ENCODE data around the gene LILRA5. TPM values are rescaled to one million over a fixed set of nuclear protein-coding genes. Genes with fewer than 3 reads are reported as not detected.
"Not testable (repeated sequence)": the region's sequence is repeated elsewhere in the genome, so short reads cannot be mapped to it uniquely, and the experiment has no call there.

The LILRA5 gene
- total RNA-seq, 3 donors from 2014 or later (not counting 1 experiment from before 2014, with no cell fraction given), result 3.4 to 22.3 (median 11.1) TPM

DNA sequence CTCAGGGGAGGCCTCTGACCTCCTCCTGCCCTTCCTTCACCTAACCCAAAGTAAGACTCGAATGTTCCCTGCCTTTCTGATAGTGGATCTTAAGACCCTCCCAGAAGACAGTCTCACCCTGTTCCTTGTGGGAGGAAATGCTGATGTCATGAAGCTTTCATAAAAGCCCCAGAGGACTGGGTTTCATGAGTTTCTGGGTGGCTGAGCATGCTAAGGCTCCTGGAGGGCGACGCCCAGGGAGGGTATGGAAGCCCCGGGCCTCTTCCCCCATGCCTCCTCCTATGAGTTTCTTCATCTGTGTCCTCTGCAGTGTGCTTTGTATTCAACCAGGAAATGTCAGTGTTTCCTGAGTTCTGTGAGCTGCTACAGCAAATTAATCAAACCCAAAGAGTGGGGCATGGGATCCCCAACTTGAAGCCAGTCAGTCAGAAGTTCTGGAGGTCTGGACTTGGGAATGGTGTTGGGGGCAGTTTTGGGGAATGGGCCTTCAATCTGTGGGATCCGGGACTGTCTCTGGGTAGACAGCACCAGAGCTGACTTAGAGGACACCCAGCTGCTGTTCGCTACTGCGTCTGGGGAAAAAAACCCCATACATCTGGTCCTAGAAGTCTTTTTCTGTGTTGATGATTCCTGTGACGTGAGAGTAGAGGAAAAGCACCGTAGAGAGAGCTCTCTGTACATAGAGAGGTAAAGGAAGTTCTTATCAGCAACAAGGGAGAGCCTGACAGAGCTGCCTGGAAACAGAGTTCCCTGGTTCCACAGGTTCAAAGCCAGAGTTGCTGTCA lies 30.1 kb downstream of the LILRA5 start:
- peaks cover 7 to 18% of the 10 kb centered on the region in 2 donors for H3K27me3 Mint-ChIP-seq (ENCODE audit: low read depth in 2 of 2)
- Histone ChIP-seq H3K4me1 (ENCODE audit: control insufficient read depth, insufficient read depth, low read length) (peaks cover 51% of the 10 kb centered on the region), H3K9me3 (ENCODE audit: control insufficient read depth, insufficient read depth, low read length) (no peaks in the 10 kb centered on the region), H3K36me3 (ENCODE audit: control insufficient read depth, insufficient read depth, low read length) (no peaks in the 10 kb centered on the region), H3K27me3 (ENCODE audit: control insufficient read depth, insufficient read depth, low read length) (no peaks in the 10 kb centered on the region), H3K4me3 (ENCODE audit: low read length) (no peak overlapping the region), H3K27ac (ENCODE audit: low read length) (no peak overlapping the region)
- WGBS (ENCODE audit: insufficient coverage), result 22% methylated on average over 7 of the region's 9 CpGs
- no peak overlapping the region for H3K27ac Mint-ChIP-seq
- DNase-seq, result no peak
- TF ChIP-seq, protein P1, sequence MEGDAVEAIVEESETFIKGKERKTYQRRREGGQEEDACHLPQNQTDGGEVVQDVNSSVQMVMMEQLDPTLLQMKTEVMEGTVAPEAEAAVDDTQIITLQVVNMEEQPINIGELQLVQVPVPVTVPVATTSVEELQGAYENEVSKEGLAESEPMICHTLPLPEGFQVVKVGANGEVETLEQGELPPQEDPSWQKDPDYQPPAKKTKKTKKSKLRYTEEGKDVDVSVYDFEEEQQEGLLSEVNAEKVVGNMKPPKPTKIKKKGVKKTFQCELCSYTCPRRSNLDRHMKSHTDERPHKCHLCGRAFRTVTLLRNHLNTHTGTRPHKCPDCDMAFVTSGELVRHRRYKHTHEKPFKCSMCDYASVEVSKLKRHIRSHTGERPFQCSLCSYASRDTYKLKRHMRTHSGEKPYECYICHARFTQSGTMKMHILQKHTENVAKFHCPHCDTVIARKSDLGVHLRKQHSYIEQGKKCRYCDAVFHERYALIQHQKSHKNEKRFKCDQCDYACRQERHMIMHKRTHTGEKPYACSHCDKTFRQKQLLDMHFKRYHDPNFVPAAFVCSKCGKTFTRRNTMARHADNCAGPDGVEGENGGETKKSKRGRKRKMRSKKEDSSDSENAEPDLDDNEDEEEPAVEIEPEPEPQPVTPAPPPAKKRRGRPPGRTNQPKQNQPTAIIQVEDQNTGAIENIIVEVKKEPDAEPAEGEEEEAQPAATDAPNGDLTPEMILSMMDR (IDR thresholded peaks at IDR 0.05), result no peak
- H3K36me3 Mint-ChIP-seq, result no peaks in the 10 kb centered on the region
- H3K4me1 Mint-ChIP-seq, result peaks cover 19 to 31% of the 10 kb centered on the region in 2 donors
- no peak for ATAC-seq
- H3K4me3 Mint-ChIP-seq, result no peak overlapping the region
- H3K9me3 Mint-ChIP-seq, result no peaks in the 10 kb centered on the region
- intact Hi-C loops (cut with micrococcal nuclease), result no loop called here

DNA sequence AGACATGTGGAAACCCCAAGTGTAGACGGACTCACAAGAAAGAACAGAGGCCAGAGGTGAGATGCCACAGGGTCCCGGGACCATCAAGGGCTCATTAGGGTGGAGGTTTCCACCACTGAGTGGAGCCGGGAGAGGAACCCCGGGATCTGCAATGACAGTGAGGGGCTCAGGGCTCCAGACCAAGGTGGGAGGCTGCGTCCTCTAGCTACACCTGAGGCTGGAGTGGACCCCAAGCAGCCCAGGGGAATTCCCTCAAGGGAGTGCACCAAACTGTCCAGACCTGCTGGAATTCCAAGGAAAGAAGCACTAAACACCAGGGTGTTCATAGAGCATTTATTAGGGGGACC lies 31.3 kb downstream of the LILRA5 start:
- WGBS (ENCODE audit: insufficient coverage), result 83% methylated on average over 5 of the region's 5 CpGs
- H3K36me3 Mint-ChIP-seq; DNase-seq; H3K27ac ChIP-seq (ENCODE audit: low read length); H3K9me3 ChIP-seq (ENCODE audit: control insufficient read depth, insufficient read depth, low read length); H3K4me3 Mint-ChIP-seq; H3K4me3 ChIP-seq (ENCODE audit: low read length); intact Hi-C loops (cut with micrococcal nuclease); H3K27ac Mint-ChIP-seq; H3K9me3 Mint-ChIP-seq; H3K27me3 ChIP-seq (ENCODE audit: control insufficient read depth, insufficient read depth, low read length); H3K36me3 ChIP-seq (ENCODE audit: control insufficient read depth, insufficient read depth, low read length); ATAC-seq: not testable (repeated sequence)
- Mint-ChIP-seq H3K27me3 (ENCODE audit: low read depth in 2 of 2) (peaks cover 7 to 18% of the 10 kb centered on the region in 2 donors), H3K4me1 (peaks cover 17 to 31% of the 10 kb centered on the region in 2 donors)
- H3K4me1 ChIP-seq (ENCODE audit: control insufficient read depth, insufficient read depth, low read length), result peaks cover 48% of the 10 kb centered on the region

DNA sequence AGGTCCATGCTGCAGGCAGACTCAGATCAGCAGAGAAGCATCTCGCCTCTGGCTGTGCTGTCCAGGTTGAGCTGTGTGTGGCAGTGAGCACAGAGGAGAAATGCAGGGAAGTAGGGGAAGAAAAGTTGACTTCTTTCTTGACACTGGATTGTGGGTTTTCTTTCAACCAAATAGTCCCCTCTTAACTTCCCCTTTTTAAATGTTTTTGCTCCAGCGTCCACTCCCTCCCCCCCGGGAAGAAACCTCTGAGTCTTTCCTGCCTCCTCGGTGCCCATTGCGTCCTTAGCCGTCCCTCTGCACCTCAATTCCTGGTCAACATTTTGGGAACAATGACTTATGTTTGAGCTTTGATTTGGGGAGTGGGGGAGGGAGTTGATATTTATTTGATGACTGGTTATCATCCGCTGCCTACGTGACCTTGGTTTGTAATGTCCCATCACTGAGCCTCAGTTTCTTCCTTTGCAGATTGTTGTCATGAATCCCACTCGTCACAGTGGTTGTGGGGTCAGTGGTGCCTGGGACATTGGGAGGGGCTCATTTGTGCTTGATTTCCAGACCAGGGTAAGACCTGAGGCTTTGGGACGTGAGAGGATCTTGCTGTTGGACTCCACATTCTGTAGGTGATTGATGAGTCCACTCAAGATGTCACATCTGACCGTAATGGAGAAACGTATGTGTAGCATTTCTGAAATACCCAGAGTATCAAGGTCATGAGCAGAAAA lies 31.8 kb downstream of the LILRA5 start, which contains the start of gene LILRB2:
TSS of gene LILRB2 (minus strand) at position 104 of the 722 bp plus-strand sequence. CDS start 614 bp downstream, outside the sequence.
- Histone ChIP-seq H3K4me3 (ENCODE audit: low read length) (peak within 1 kb of the TSS; percentile 10), H3K4me1 (ENCODE audit: control insufficient read depth, insufficient read depth, low read length) (peaks cover 43% of the 10 kb centered on the region), H3K36me3 (ENCODE audit: control insufficient read depth, insufficient read depth, low read length) (no peaks in the 10 kb centered on the region), H3K27me3 (ENCODE audit: control insufficient read depth, insufficient read depth, low read length) (no peaks in the 10 kb centered on the region), H3K9me3 (ENCODE audit: control insufficient read depth, insufficient read depth, low read length) (no peaks in the 10 kb centered on the region), H3K27ac (ENCODE audit: low read length) (no peak within 1 kb of the TSS)
- H3K27ac Mint-ChIP-seq, result no peak within 1 kb of the TSS
- ATAC-seq (peak in 1 of 3 donors; percentile 48), DNase-seq (no peak)
- intact Hi-C loops (cut with micrococcal nuclease), result no loop called here
- H3K36me3 Mint-ChIP-seq, result no peaks in the 10 kb centered on the region
- no peak within 1 kb of the TSS for H3K4me3 Mint-ChIP-seq
- peaks cover 12 to 28% of the 10 kb centered on the region in 2 donors for H3K4me1 Mint-ChIP-seq
- TF ChIP-seq, protein P1 (IDR thresholded peaks at IDR 0.05), result no peak
- H3K9me3 Mint-ChIP-seq, result no peaks in the 10 kb centered on the region
- WGBS (ENCODE audit: insufficient coverage), result 37% methylated on average over 12 of the region's 12 CpGs
- H3K27me3 Mint-ChIP-seq (ENCODE audit: low read depth in 2 of 2), result peaks cover 7 to 18% of the 10 kb centered on the region in 2 donors

DNA sequence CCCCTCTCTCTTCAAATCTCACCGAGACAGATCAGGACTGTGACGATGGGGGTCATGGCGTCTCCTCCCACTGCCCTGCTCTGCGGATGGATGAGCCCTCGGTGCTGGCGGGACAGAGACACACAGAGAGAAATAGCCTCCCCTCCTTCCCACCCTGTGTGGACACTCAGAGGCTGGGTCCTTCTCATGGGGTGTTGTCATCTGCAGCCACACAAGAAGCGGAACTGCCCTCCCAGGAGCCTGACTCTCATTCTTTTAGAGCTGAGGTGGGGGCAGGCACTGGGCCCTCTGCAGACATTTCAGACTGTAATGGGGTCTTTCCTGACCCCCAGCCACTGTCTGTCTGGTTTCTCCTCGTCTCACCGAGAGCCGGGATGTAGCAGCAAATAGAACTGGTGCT lies 32.5 kb downstream of the LILRA5 start:
- peak overlapping the region; percentile 10 for H3K4me3 ChIP-seq (ENCODE audit: low read length)
- H3K9me3 ChIP-seq (ENCODE audit: control insufficient read depth, insufficient read depth, low read length); H3K27ac ChIP-seq (ENCODE audit: low read length); H3K36me3 Mint-ChIP-seq; H3K9me3 Mint-ChIP-seq; H3K27me3 ChIP-seq (ENCODE audit: control insufficient read depth, insufficient read depth, low read length); DNase-seq; H3K36me3 ChIP-seq (ENCODE audit: control insufficient read depth, insufficient read depth, low read length); H3K4me3 Mint-ChIP-seq; intact Hi-C loops (cut with micrococcal nuclease); H3K27ac Mint-ChIP-seq: not testable (repeated sequence)
- 8% methylated on average over 10 of the region's 10 CpGs for WGBS (ENCODE audit: insufficient coverage)
- ATAC-seq, result peak in 1 of 3 donors; percentile 69
- H3K4me1 Mint-ChIP-seq, result peaks cover 7 to 21% of the 10 kb centered on the region in 2 donors
- H3K4me1 ChIP-seq (ENCODE audit: control insufficient read depth, insufficient read depth, low read length), result peaks cover 36% of the 10 kb centered on the region
- peaks cover 7 to 18% of the 10 kb centered on the region in 2 donors for H3K27me3 Mint-ChIP-seq (ENCODE audit: low read depth in 2 of 2)

DNA sequence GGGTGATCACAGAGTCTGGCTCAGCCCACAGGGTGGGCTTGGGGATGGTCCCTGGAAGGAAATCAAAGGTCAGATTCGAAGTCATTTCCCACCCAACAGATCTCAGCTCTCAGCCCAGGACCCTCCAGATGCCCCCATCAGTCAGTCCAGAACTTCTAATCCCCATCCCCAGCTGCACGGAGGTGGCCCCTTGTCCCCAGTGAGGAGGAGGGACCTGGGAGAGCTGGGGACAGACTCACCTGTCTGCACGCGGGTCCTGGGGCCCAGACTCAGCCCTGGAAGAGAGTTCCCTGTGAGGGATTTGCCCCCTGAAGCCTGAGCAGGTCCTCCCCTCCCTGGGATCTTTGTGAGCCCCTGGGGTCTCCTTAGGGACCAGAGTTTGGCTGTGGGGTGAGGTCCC lies 32.9 kb downstream of the LILRA5 start:
- peak overlapping the region; percentile 10 for H3K4me3 ChIP-seq (ENCODE audit: low read length)
- H3K9me3 ChIP-seq (ENCODE audit: control insufficient read depth, insufficient read depth, low read length); H3K36me3 Mint-ChIP-seq; intact Hi-C loops (cut with micrococcal nuclease); H3K4me3 Mint-ChIP-seq; H3K36me3 ChIP-seq (ENCODE audit: control insufficient read depth, insufficient read depth, low read length); H3K27me3 ChIP-seq (ENCODE audit: control insufficient read depth, insufficient read depth, low read length); ATAC-seq; H3K27ac Mint-ChIP-seq; H3K27ac ChIP-seq (ENCODE audit: low read length); H3K9me3 Mint-ChIP-seq; DNase-seq: not testable (repeated sequence)
- Mint-ChIP-seq H3K27me3 (ENCODE audit: low read depth in 2 of 2) (peaks cover 7 to 18% of the 10 kb centered on the region in 2 donors), H3K4me1 (peaks cover 5 to 17% of the 10 kb centered on the region in 2 donors)
- peaks cover 32% of the 10 kb centered on the region for H3K4me1 ChIP-seq (ENCODE audit: control insufficient read depth, insufficient read depth, low read length)
- 40% methylated on average over 4 of the region's 4 CpGs for WGBS (ENCODE audit: insufficient coverage)

Data from natural killer cell (primary cell).